ENCODE results near the gene NOL7. TPM values are rescaled to one million over a fixed set of nuclear protein-coding genes. Genes with fewer than 3 reads are reported as not detected.
A peak's percentile ranks its signal among the peaks of the same experiment; 100 is the strongest.

NOL7 gene
- total RNA-seq, 5 donors from 2014 or later (not counting 1 experiment from before 2014, with no cell fraction given) = 46.9 to 62.3 (median 59.3) TPM

DNA sequence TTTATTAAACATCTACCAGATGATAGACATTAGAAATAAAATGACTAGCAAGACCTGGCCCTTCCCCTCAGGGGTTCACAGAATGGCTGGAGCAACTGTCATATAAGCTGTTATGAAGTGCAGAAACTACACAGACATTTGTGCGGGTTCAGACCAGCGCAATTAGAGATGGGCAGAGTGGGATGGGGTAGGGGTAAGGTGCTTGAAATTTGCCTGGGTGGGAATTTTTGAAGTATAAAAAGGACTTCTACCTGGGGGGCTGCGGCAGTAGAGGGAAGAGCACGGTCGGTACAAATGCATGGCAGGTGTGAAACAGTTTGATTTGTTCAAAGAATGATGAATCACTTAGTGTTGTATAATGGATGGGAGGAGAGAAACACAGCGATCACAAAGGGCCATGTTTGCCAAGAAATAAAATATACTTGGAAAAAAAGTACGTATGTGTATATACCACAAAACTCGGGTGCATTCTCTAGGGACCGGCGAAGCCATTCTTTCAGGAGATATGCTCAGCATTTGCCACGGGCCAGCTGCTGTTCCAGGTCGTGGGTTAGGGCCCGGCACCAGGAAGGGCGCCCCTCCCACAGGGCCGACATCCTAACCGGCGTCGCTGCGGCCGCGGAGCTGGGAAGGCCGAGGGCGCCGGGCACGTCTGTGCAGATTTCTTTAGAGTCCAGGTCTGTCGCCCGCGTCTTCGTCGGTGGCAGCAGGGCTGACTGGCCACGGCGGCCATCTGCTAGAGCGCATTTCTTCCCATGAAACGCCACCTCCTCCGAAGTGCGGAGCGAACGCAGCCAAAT, 809 bp upstream of the NOL7 start:
- DNase-seq = peak in 8 of 35 experiments; percentile 1 to 29 (median 4)
- ChIA-PET CTCF (interaction anchor here (0.6 to 4.9 kb wide), 15 partner anchors 11 to 286 kb away, joined by 3 to 40 read pairs (median 4); partner anchors contain the start of genes RANBP9 (in 1 of the 2), SIRT5 (in 1 of the 2) and TBC1D7 (in 1 of the 2)), POLR2A (interaction anchor here (0.5 to 1.7 kb wide), 7 partner anchors 10 to 286 kb away, joined by 3 to 10 read pairs (median 4); partner anchors contain the start of genes MCUR1 (in 1 of the 2) and TBC1D7 (in 1 of the 2))
- ATAC-seq (replicated peaks in 1 of 4) = peak; percentile 14 to 21 (median 18)
- H3K27me3 Mint-ChIP-seq = no peaks in the 10 kb centered on the region
- H3K27ac ChIP-seq (ENCODE audit: low read length) = peak overlapping the region; percentile 75
- no peaks in the 10 kb centered on the region for H3K9me3 Mint-ChIP-seq
- H3K27ac Mint-ChIP-seq = peak overlapping the region; percentile 95 to 96
- H3K36me3 ChIP-seq (ENCODE audit: control insufficient read depth in 2 of 2, extremely low read depth in 1 of 2, insufficient read depth in 1 of 2, low read length in 1 of 2) = peaks cover 0 to 28% of the 10 kb centered on the region in 2 donors
- no peaks in the 10 kb centered on the region for H3K9me3 ChIP-seq
- H3K4me3 ChIP-seq (ENCODE audit: control insufficient read depth in 1 of 2, extremely low read depth in 1 of 2, low read length in 1 of 2) = peak overlapping the region; percentile 75 to 88
- no peaks in the 10 kb centered on the region for H3K27me3 ChIP-seq (replicated peaks in 1 of 2; ENCODE audit: control insufficient read depth in 2 of 2, extremely low read depth in 1 of 2, insufficient read depth in 2 of 2, low read length in 1 of 2)
- 7% methylated on average over 38 of the region's 38 CpGs for WGBS (ENCODE audit: insufficient coverage)
- H3K4me3 Mint-ChIP-seq = peak overlapping the region; percentile 91 to 99 (median 91)
- peaks cover 42 to 49% (median 45%) of the 10 kb centered on the region in 3 donors for H3K4me1 Mint-ChIP-seq
- H3K4me1 ChIP-seq (ENCODE audit: control insufficient read depth in 1 of 2, extremely low read depth in 1 of 2, insufficient read depth in 2 of 2, low read length in 2 of 2) = peaks cover 12 to 22% of the 10 kb centered on the region in 2 experiments
- peaks cover 16% of the 10 kb centered on the region for H3K36me3 Mint-ChIP-seq

DNA sequence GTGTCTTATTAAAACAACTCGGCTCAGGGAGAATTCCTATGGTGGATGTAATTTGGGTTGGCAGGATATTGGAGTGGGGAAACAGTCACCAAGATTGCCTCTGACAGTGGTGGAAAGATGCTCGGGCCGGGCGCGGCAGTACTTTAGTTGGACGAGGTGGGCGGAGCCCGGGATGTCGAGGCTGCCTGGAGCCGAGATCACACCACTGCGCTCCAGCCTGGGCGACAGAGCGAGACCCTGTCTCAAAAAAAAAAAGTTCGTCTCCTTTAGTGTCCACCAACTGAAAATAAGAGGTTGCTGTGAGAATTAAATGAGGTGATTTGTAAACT, 621 bp downstream of the NOL7 start:
- H3K4me1 Mint-ChIP-seq = peaks cover 42 to 49% (median 45%) of the 10 kb centered on the region in 3 donors
- peaks cover 16% of the 10 kb centered on the region for H3K36me3 Mint-ChIP-seq
- H3K9me3 Mint-ChIP-seq = no peaks in the 10 kb centered on the region
- peak overlapping the region; percentile 75 to 88 for H3K4me3 ChIP-seq (ENCODE audit: control insufficient read depth in 1 of 2, extremely low read depth in 1 of 2, low read length in 1 of 2)
- peak; percentile 0 to 24 (median 16) for ATAC-seq (replicated peaks in 1 of 4)
- 0% methylated on average over 10 of the region's 14 CpGs for WGBS (ENCODE audit: insufficient coverage)
- no peaks in the 10 kb centered on the region for H3K9me3 ChIP-seq
- ChIA-PET CTCF (interaction anchor here (0.6 to 4.9 kb wide), 22 partner anchors 9 to 451 kb away, joined by 3 to 40 read pairs (median 4); partner anchors contain the start of genes RANBP9 (in 1 of the 2), SIRT5 (in 1 of the 2) and TBC1D7 (in 1 of the 2)), POLR2A (interaction anchor here (0.5 to 1.9 kb wide), 10 partner anchors 15 to 338 kb away, joined by 3 to 10 read pairs (median 4); partner anchors contain the start of genes SIRT5 (in 1 of the 2) and TBC1D7 (in 1 of the 2))
- no peaks in the 10 kb centered on the region for H3K27me3 Mint-ChIP-seq
- peak overlapping the region; percentile 91 to 99 (median 91) for H3K4me3 Mint-ChIP-seq
- no peaks in the 10 kb centered on the region for H3K27me3 ChIP-seq (replicated peaks in 1 of 2; ENCODE audit: control insufficient read depth in 2 of 2, extremely low read depth in 1 of 2, insufficient read depth in 2 of 2, low read length in 1 of 2)
- H3K4me1 ChIP-seq (ENCODE audit: control insufficient read depth in 1 of 2, extremely low read depth in 1 of 2, insufficient read depth in 2 of 2, low read length in 2 of 2) = peaks cover 12 to 22% of the 10 kb centered on the region in 2 experiments
- peak overlapping the region; percentile 95 to 96 for H3K27ac Mint-ChIP-seq
- H3K36me3 ChIP-seq (ENCODE audit: control insufficient read depth in 2 of 2, extremely low read depth in 1 of 2, insufficient read depth in 1 of 2, low read length in 1 of 2) = peaks cover 0 to 41% of the 10 kb centered on the region in 2 donors
- H3K27ac ChIP-seq (ENCODE audit: low read length) = peak overlapping the region; percentile 64
- peak in 22 of 35 experiments; percentile 6 to 50 (median 18) for DNase-seq

DNA sequence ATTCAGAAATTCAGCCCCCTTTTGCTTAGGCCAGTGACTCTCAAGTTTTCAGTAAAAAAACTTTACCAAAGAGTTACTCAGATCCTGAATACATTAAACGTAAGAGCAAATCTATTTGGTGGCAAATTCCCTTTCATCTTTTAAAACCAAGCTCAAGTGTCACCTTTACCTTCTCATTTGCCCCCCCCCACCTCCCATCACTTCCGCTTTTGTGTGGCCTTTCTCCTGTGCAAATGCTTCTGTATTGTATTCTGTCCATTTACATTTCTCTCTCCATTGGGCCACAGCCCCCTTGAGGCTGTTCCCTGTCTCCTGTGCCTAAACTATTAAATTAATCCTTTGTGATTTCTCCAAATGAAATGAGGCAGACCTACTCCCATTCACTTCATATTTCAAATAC, 1.9 kb downstream of the NOL7 start:
- CTCF ChIA-PET = interaction anchor here (0.6 to 4.9 kb wide), 7 partner anchors 8 to 195 kb away, joined by 3 to 40 read pairs (median 7); partner anchors contain the start of gene SIRT5 (in 2 of the 2)
- Histone ChIP-seq H3K27me3 (replicated peaks in 1 of 2; ENCODE audit: control insufficient read depth in 2 of 2, extremely low read depth in 1 of 2, insufficient read depth in 2 of 2, low read length in 1 of 2) (no peaks in the 10 kb centered on the region), H3K27ac (ENCODE audit: low read length) (peak overlapping the region; percentile 64), H3K9me3 (no peaks in the 10 kb centered on the region), H3K4me3 (ENCODE audit: control insufficient read depth in 1 of 2, extremely low read depth in 1 of 2, low read length in 1 of 2) (no peak overlapping the region), H3K36me3 (ENCODE audit: control insufficient read depth in 2 of 2, extremely low read depth in 1 of 2, insufficient read depth in 1 of 2, low read length in 1 of 2) (peaks cover 0 to 52% of the 10 kb centered on the region in 2 donors), H3K4me1 (ENCODE audit: control insufficient read depth in 1 of 2, extremely low read depth in 1 of 2, insufficient read depth in 2 of 2, low read length in 2 of 2) (peaks cover 12 to 22% of the 10 kb centered on the region in 2 experiments)
- Mint-ChIP-seq H3K27ac (peak overlapping the region; percentile 66 to 85), H3K36me3 (peaks cover 24% of the 10 kb centered on the region), H3K4me3 (peak overlapping the region; percentile 91 to 99 (median 91)), H3K9me3 (no peaks in the 10 kb centered on the region), H3K27me3 (no peaks in the 10 kb centered on the region), H3K4me1 (peaks cover 37 to 42% (median 39%) of the 10 kb centered on the region in 3 donors)
- 43% methylated on average over 1 of the region's 2 CpGs for WGBS (ENCODE audit: insufficient coverage)
- POLR2A ChIA-PET = interaction anchor here (0.6 to 1.9 kb wide), 4 partner anchors 11 to 55 kb away, joined by 3 to 7 read pairs (median 6); partner anchors contain the start of gene SIRT5 (in 1 of the 2)
- ATAC-seq (replicated peaks in 1 of 4) = no peak
- no peak for DNase-seq

GRCh38 chr6:13624871-13625288, 9.7 kb downstream of the NOL7 start:
- Histone ChIP-seq H3K9me3 (no peaks in the 10 kb centered on the region), H3K27ac (ENCODE audit: low read length) (no peak overlapping the region), H3K36me3 (ENCODE audit: control insufficient read depth in 2 of 2, extremely low read depth in 1 of 2, insufficient read depth in 1 of 2, low read length in 1 of 2) (peaks cover 4 to 70% of the 10 kb centered on the region in 2 donors), H3K27me3 (replicated peaks in 1 of 2; ENCODE audit: control insufficient read depth in 2 of 2, extremely low read depth in 1 of 2, insufficient read depth in 2 of 2, low read length in 1 of 2) (no peaks in the 10 kb centered on the region), H3K4me1 (ENCODE audit: control insufficient read depth in 1 of 2, extremely low read depth in 1 of 2, insufficient read depth in 2 of 2, low read length in 2 of 2) (no peaks in the 10 kb centered on the region), H3K4me3 (ENCODE audit: control insufficient read depth in 1 of 2, extremely low read depth in 1 of 2, low read length in 1 of 2) (no peak overlapping the region)
- POLR2A ChIA-PET = no interaction called here
- WGBS (ENCODE audit: insufficient coverage) = no CpG with 5 or more reads among the region's 4 CpGs
- ATAC-seq (replicated peaks in 1 of 4) (peak; percentile 57 to 82 (median 66)), DNase-seq (peak in 22 of 35 experiments; percentile 6 to 67 (median 14))
- peaks cover 50% of the 10 kb centered on the region for H3K36me3 Mint-ChIP-seq
- H3K9me3 Mint-ChIP-seq = no peaks in the 10 kb centered on the region
- CTCF ChIA-PET = interaction anchor here (0.5 to 2.0 kb wide), 11 partner anchors 9 to 288 kb away, joined by 3 to 25 read pairs (median 6); partner anchors contain the start of genes NOL7 (in 1 of the 2), RANBP9 (in 1 of the 2) and SIRT5 (in 1 of the 2)
- peak overlapping the region; percentile 21 to 60 for H3K27ac Mint-ChIP-seq
- peaks cover 8 to 12% (median 8%) of the 10 kb centered on the region in 3 donors for H3K4me1 Mint-ChIP-seq
- no peaks in the 10 kb centered on the region for H3K27me3 Mint-ChIP-seq
- H3K4me3 Mint-ChIP-seq = no peak overlapping the region

DNA sequence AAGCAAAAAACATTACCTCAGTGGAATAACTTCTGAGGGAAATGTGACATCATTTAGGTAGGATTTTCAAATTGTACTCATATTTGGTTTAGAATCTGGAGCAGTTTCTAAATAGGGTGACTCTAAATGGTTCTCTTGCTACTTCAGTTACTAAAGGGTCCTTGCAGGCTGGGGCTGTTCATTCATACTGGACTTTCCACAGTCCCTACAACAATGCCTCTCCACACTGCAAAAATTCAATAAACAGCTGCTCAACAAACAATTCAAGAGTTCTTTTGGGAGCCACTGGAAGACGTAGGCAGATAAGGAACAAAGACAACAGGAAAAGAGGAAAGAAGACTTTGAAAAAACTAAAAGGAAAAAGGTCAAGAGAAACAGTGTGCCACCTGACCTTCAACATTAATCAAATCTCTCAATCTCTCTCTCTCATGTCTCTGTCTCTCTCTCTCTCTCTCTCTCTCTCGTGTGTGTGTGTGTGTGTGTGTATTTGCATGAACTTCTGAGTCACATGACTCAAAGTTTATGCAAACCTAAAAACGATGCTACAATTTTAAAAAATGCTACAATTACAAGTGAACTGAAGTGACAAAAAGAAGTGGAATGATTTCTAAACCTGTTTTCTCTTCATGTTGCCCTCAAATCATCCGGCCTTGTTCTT, 14.5 kb downstream of the NOL7 start:
- ATAC-seq (replicated peaks in 1 of 4) (no peak), DNase-seq (no peak)
- H3K27ac ChIP-seq (ENCODE audit: low read length) = no peak overlapping the region
- H3K4me1 ChIP-seq (ENCODE audit: control insufficient read depth in 1 of 2, extremely low read depth in 1 of 2, insufficient read depth in 2 of 2, low read length in 2 of 2) = no peaks in the 10 kb centered on the region
- no peaks in the 10 kb centered on the region for H3K9me3 Mint-ChIP-seq
- POLR2A ChIA-PET = interaction anchor here in 1 of 2 donors (0.6 kb wide), 2 partner anchors 12 to 142 kb away, joined by 3 to 4 read pairs; no protein-coding TSS in a partner anchor
- peaks cover 10 to 14% (median 12%) of the 10 kb centered on the region in 3 donors for H3K4me1 Mint-ChIP-seq
- no peaks in the 10 kb centered on the region for H3K27me3 ChIP-seq (replicated peaks in 1 of 2; ENCODE audit: control insufficient read depth in 2 of 2, extremely low read depth in 1 of 2, insufficient read depth in 2 of 2, low read length in 1 of 2)
- peaks cover 0 to 64% of the 10 kb centered on the region in 2 donors for H3K36me3 ChIP-seq (ENCODE audit: control insufficient read depth in 2 of 2, extremely low read depth in 1 of 2, insufficient read depth in 1 of 2, low read length in 1 of 2)
- WGBS (ENCODE audit: insufficient coverage) = no CpG with 5 or more reads among the region's 4 CpGs
- no peak overlapping the region for H3K4me3 Mint-ChIP-seq
- CTCF ChIA-PET = interaction anchor here (0.7 to 0.8 kb wide), 2 partner anchors 11 to 23 kb away, joined by 3 to 4 read pairs; no protein-coding TSS in a partner anchor
- peaks cover 58% of the 10 kb centered on the region for H3K36me3 Mint-ChIP-seq
- H3K27me3 Mint-ChIP-seq = no peaks in the 10 kb centered on the region
- H3K9me3 ChIP-seq = no peaks in the 10 kb centered on the region
- H3K4me3 ChIP-seq (ENCODE audit: control insufficient read depth in 1 of 2, extremely low read depth in 1 of 2, low read length in 1 of 2) = no peak overlapping the region
- H3K27ac Mint-ChIP-seq = peak overlapping the region; percentile 7 to 79
